HUES6 (cell line): Measurements from ENCODE around the gene PI4KA.
"Not testable (repeated sequence)": the region's sequence is repeated elsewhere in the genome, so short reads cannot be mapped to it uniquely, and the experiment has no call there.

Experiments
- H3K27ac ChIP-seq: 2 replicates; pipeline ENCODE4 v1.7.0; 2013; ENCODE audit warnings: low read depth, mild to moderate bottlenecking, low read length, inconsistent platforms
- H3K27me3 ChIP-seq: 2 replicates; pipeline ENCODE4 v1.6.1; 2013; ENCODE audit warnings: low read length; ENCODE audit not compliant: control insufficient read depth, insufficient read depth
- H3K36me3 ChIP-seq: 2 replicates; pipeline ENCODE4 v1.6.1; 2013; ENCODE audit warnings: low read length; ENCODE audit not compliant: control insufficient read depth, insufficient read depth
- H3K4me1 ChIP-seq: 2 replicates; pipeline ENCODE4 v1.6.1; 2013; ENCODE audit warnings: low read length; ENCODE audit not compliant: control insufficient read depth, insufficient read depth
- H3K4me3 ChIP-seq: 2 replicates; pipeline ENCODE4 v1.5.1; 2013; ENCODE audit warnings: low read depth, low read length
- H3K9ac ChIP-seq: one replicate; pipeline ENCODE4 v1.6.1; 2013; ENCODE audit warnings: mild to moderate bottlenecking, low read length
- H3K9me3 ChIP-seq: 2 replicates; pipeline ENCODE4 v1.6.1; 2013; ENCODE audit warnings: low read depth, low read length; ENCODE audit not compliant: control insufficient read depth, insufficient read depth

PI4KA gene

GRCh38 chr22:20663137-20663828, 195.3 kb downstream of the PI4KA start:
- Histone ChIP-seq H3K27me3 (peaks cover 6% of the 10 kb centered on the region), H3K36me3 (no peaks in the 10 kb centered on the region)

GRCh38 chr22:20662524-20663036, 196.0 kb downstream of the PI4KA start:
- not testable (repeated sequence) for H3K36me3 ChIP-seq, H3K4me1 ChIP-seq, H3K27ac ChIP-seq, H3K9ac ChIP-seq, H3K9me3 ChIP-seq, H3K4me3 ChIP-seq, H3K27me3 ChIP-seq

More at GRCh38 chr22:20663137-20663828, 195.3 kb downstream of the PI4KA start:
- Histone ChIP-seq H3K4me3 (no peak overlapping the region), H3K9me3 (no peaks in the 10 kb centered on the region), H3K4me1 (no peaks in the 10 kb centered on the region), H3K9ac (no peak overlapping the region), H3K27ac (no peak overlapping the region)

GRCh38 chr22:20661473-20661872, 197.1 kb downstream of the PI4KA start:
- Histone ChIP-seq H3K27ac (no peak overlapping the region), H3K9me3 (no peaks in the 10 kb centered on the region), H3K9ac (no peak overlapping the region), H3K4me3 (no peak overlapping the region), H3K27me3 (peaks cover 6% of the 10 kb centered on the region), H3K36me3 (no peaks in the 10 kb centered on the region), H3K4me1 (no peaks in the 10 kb centered on the region)

- no peaks in the 10 kb centered on the region for H3K4me1 ChIP-seq
- no peak overlapping the region for H3K4me3 ChIP-seq
- no peaks in the 10 kb centered on the region for H3K9me3 ChIP-seq
- peaks cover 6% of the 10 kb centered on the region for H3K27me3 ChIP-seq
- H3K27ac ChIP-seq, result no peak overlapping the region
- H3K36me3 ChIP-seq, result no peaks in the 10 kb centered on the region
- H3K9ac ChIP-seq, result no peak overlapping the region
Measured at GRCh38 chr22:20660441-20661054, 198.1 kb downstream of the PI4KA start.

GRCh38 chr22:20659920-20660319, 198.7 kb downstream of the PI4KA start:
- Histone ChIP-seq H3K4me3 (no peak overlapping the region), H3K27ac (no peak overlapping the region), H3K27me3 (peaks cover 6% of the 10 kb centered on the region), H3K36me3 (no peaks in the 10 kb centered on the region), H3K9ac (no peak overlapping the region), H3K4me1 (no peaks in the 10 kb centered on the region), H3K9me3 (no peaks in the 10 kb centered on the region)

GRCh38 chr22:20659258-20659657, 199.4 kb downstream of the PI4KA start:
- Histone ChIP-seq H3K27me3 (peaks cover 6% of the 10 kb centered on the region), H3K4me1 (no peaks in the 10 kb centered on the region), H3K9ac (no peak overlapping the region), H3K36me3 (no peaks in the 10 kb centered on the region), H3K27ac (no peak overlapping the region), H3K4me3 (no peak overlapping the region), H3K9me3 (no peaks in the 10 kb centered on the region)

- Histone ChIP-seq H3K4me1 (no peaks in the 10 kb centered on the region), H3K9me3 (no peaks in the 10 kb centered on the region; the same call in 1 of the 2 replicates), H3K27ac (no peak overlapping the region), H3K4me3 (no peak overlapping the region), H3K9ac (no peak overlapping the region), H3K27me3 (peaks cover 6% of the 10 kb centered on the region), H3K36me3 (no peaks in the 10 kb centered on the region)
Measured at GRCh38 chr22:20658433-20659222, 200.0 kb downstream of the PI4KA start.

GRCh38 chr22:20657963-20658362, 200.6 kb downstream of the PI4KA start:
- no peak overlapping the region for H3K4me3 ChIP-seq
- no peaks in the 10 kb centered on the region for H3K4me1 ChIP-seq
- H3K27ac ChIP-seq, result no peak overlapping the region
- H3K36me3 ChIP-seq, result no peaks in the 10 kb centered on the region
- no peaks in the 10 kb centered on the region; the same call in 1 of the 2 replicates for H3K9me3 ChIP-seq
- no peak overlapping the region for H3K9ac ChIP-seq
- peaks cover 6% of the 10 kb centered on the region for H3K27me3 ChIP-seq
